Myocyte (in vitro differentiated cells): ENCODE measurements around the gene LMF1. TPM values are rescaled to one million over a fixed set of nuclear protein-coding genes. Genes with fewer than 3 reads are reported as not detected.
"Not testable (repeated sequence)": the region's sequence is repeated elsewhere in the genome, so short reads cannot be mapped to it uniquely, and the experiment has no call there.

Experiments used
- DNase-seq: peaks from one replicate; pipeline ENCODE4 v3.0.0-alpha.2; 2012; ENCODE audit warnings: low read depth
- total RNA-seq: library from RNA; depleted of rRNA; stranded (reverse); fragments of >200 nt; gene quantifications from 2 replicates; pipeline ENCODE4 v1.2.3, GENCODE V29; 2014

Gene LMF1
- total RNA-seq, 1 donor from 2014 or later = 67.9 TPM

GRCh38 chr16:897200-897543 lies 73.6 kb downstream of the LMF1 start:
- no peak for DNase-seq

- no peak for DNase-seq
These were observed 74.3 kb downstream of the LMF1 start for GRCh38 chr16:896261-897199.

GRCh38 chr16:895371-895770 lies 75.4 kb downstream of the LMF1 start:
- DNase-seq = no peak

GRCh38 chr16:894841-895240 lies 75.9 kb downstream of the LMF1 start:
- no peak for DNase-seq

GRCh38 chr16:894136-894535 lies 76.6 kb downstream of the LMF1 start:
- no peak for DNase-seq

GRCh38 chr16:893360-893759 lies 77.4 kb downstream of the LMF1 start:
- DNase-seq = no peak

- no peak for DNase-seq
These were observed 78.1 kb downstream of the LMF1 start for GRCh38 chr16:892536-893255.

GRCh38 chr16:892006-892405 lies 78.8 kb downstream of the LMF1 start:
- no peak for DNase-seq

GRCh38 chr16:891353-891740 lies 79.4 kb downstream of the LMF1 start:
- DNase-seq = no peak

GRCh38 chr16:890716-891352 lies 80.0 kb downstream of the LMF1 start:
- no peak for DNase-seq

GRCh38 chr16:890217-890616 lies 80.6 kb downstream of the LMF1 start:
- no peak for DNase-seq

- no peak for DNase-seq
These were observed 81.2 kb downstream of the LMF1 start for GRCh38 chr16:889586-889985.

GRCh38 chr16:888901-889570 lies 81.7 kb downstream of the LMF1 start:
- no peak for DNase-seq

GRCh38 chr16:888456-888855 lies 82.3 kb downstream of the LMF1 start:
- not testable (repeated sequence) for DNase-seq

- DNase-seq = no peak
These were observed 82.9 kb downstream of the LMF1 start for GRCh38 chr16:887846-888245.

GRCh38 chr16:886802-887731 lies 83.7 kb downstream of the LMF1 start:
- DNase-seq = no peak

GRCh38 chr16:886084-886543 lies 84.7 kb downstream of the LMF1 start:
- no peak for DNase-seq

GRCh38 chr16:885391-885790 lies 85.4 kb downstream of the LMF1 start:
- DNase-seq = no peak

GRCh38 chr16:884232-884631 lies 86.6 kb downstream of the LMF1 start:
- DNase-seq = no peak

GRCh38 chr16:883781-884180 lies 87.0 kb downstream of the LMF1 start:
- no peak for DNase-seq
